Neural cell (in vitro differentiated cells): ENCODE results near the gene TBC1D5. TPM values are rescaled to one million over a fixed set of nuclear protein-coding genes. Genes with fewer than 3 reads are reported as not detected.

Experiments used
- H2AFZ ChIP-seq: fragments of 200-600, 300-800 bp; sonication (generic), shearing (Covaris generic); 2 replicates; pipeline ENCODE4 v1.6.0; 2014; ENCODE audit warnings: low read depth, mild to moderate bottlenecking, antibody characterized with exemption, low read length, moderate library complexity
- H3F3A ChIP-seq: fragments of 200-600 bp; shearing (Covaris generic); 2 replicates; pipeline ENCODE4 v1.6.1; 2016; ENCODE audit warnings: mild to moderate bottlenecking, moderate library complexity, mixed read lengths, antibody characterized with exemption, low read length; ENCODE audit not compliant: insufficient read depth, poor library complexity, severe bottlenecking
- H3K27ac ChIP-seq: fragments of 200-600, 300-800 bp; sonication (generic), shearing (Covaris generic); 2 replicates; pipeline ENCODE4 v1.5.1; 2014; ENCODE audit warnings: mild to moderate bottlenecking, low read length, moderate library complexity
- H3K27me3 ChIP-seq: fragments of 300-800, 200-600 bp; sonication (generic), shearing (Covaris generic); 2 replicates; pipeline ENCODE4 v1.6.0; 2014; ENCODE audit warnings: mild to moderate bottlenecking, low read depth, low read length, moderate library complexity; ENCODE audit not compliant: insufficient read depth
- H3K36me3 ChIP-seq: fragments of 300-800, 200-600 bp; sonication (generic), shearing (Covaris generic); 2 replicates; pipeline ENCODE4 v1.5.1; 2014; ENCODE audit warnings: mild to moderate bottlenecking, antibody characterized with exemption, low read length, moderate library complexity; ENCODE audit not compliant: insufficient read depth
- H3K4me2 ChIP-seq: fragments of 300-800, 200-600 bp; sonication (generic), shearing (Covaris generic); 2 replicates; pipeline ENCODE4 v1.6.0; 2014; ENCODE audit warnings: mild to moderate bottlenecking, low read length
- H3K4me3 ChIP-seq: fragments of 300-800, 200-600 bp; sonication (generic), shearing (Covaris generic); 2 replicates; pipeline ENCODE4 v1.5.1; 2014; ENCODE audit warnings: mild to moderate bottlenecking, low read length, moderate library complexity
- H3K79me2 ChIP-seq: fragments of 200-600 bp; shearing (Covaris generic); replicated peaks from 2 replicates; pipeline ENCODE4 v1.6.0; 2014; ENCODE audit warnings: mild to moderate bottlenecking, low read length, moderate library complexity; ENCODE audit not compliant: insufficient read depth
- H3K9ac ChIP-seq: fragments of 300-800, 200-600 bp; sonication (generic), shearing (Covaris generic); 2 replicates; pipeline ENCODE4 v1.6.1; 2016; ENCODE audit warnings: mild to moderate bottlenecking, low read length, mixed read lengths
- H3K9me2 ChIP-seq: fragments of 200-600 bp; shearing (Covaris generic); 2 replicates; pipeline ENCODE4 v1.6.1; 2016; ENCODE audit warnings: mild to moderate bottlenecking, low read length, mixed read lengths; ENCODE audit not compliant: insufficient read depth
- H3K9me3 ChIP-seq: fragments of 200-600, 300-800 bp; sonication (generic), shearing (Covaris generic); 2 replicates; pipeline ENCODE4 v1.6.1; 2016; ENCODE audit warnings: mild to moderate bottlenecking, mixed run types, low read length, moderate library complexity, mixed read lengths
- H4K20me1 ChIP-seq: fragments of 200-600 bp; shearing (Covaris generic); 2 replicates; pipeline ENCODE4 v1.6.1; 2016; ENCODE audit warnings: mild to moderate bottlenecking, mixed run types; ENCODE audit not compliant: insufficient read depth
- EP300 ChIP-seq: fragments of 450-650 bp; conservative IDR thresholded peaks from 2 replicates; pipeline ENCODE4 v1.6.1; 2014; ENCODE audit warnings: antibody characterized with exemption, mild to moderate bottlenecking, moderate library complexity; ENCODE audit not compliant: poor library complexity, severe bottlenecking
- EZH2 ChIP-seq: fragments of 200-600, 300-800 bp; shearing (Covaris generic), sonication (generic); IDR thresholded peaks from 2 replicates; pipeline ENCODE4 v1.6.1; 2014; ENCODE audit warnings: antibody characterized with exemption, low read length, borderline replicate concordance, mild to moderate bottlenecking; ENCODE audit not compliant: insufficient read depth, poor library complexity, severe bottlenecking
- MXI1 ChIP-seq: fragments of 450-650 bp; conservative IDR thresholded peaks from 2 replicates; pipeline ENCODE4 v1.6.1; 2014; ENCODE audit warnings: antibody characterized with exemption, mild to moderate bottlenecking; ENCODE audit not compliant: poor library complexity, severe bottlenecking
- POLR2AphosphoS5 ChIP-seq: IDR thresholded peaks from 2 replicates; pipeline ENCODE4 v1.6.1; 2012
- RAD21 ChIP-seq: fragments of 450-650 bp; conservative IDR thresholded peaks from 2 replicates; pipeline ENCODE4 v1.6.1; 2014; ENCODE audit warnings: antibody characterized with exemption, mild to moderate bottlenecking, moderate library complexity
- SMC3 ChIP-seq: fragments of 450-650 bp; conservative IDR thresholded peaks from 2 replicates; pipeline ENCODE4 v1.6.1; 2014; ENCODE audit warnings: antibody characterized with exemption, mild to moderate bottlenecking, moderate library complexity; ENCODE audit not compliant: poor library complexity
- TAF1 ChIP-seq: IDR thresholded peaks from 2 replicates; pipeline ENCODE4 v1.6.1; 2012; ENCODE audit warnings: low read depth
- polyA plus RNA-seq: library from polyadenylated mRNA; depleted of rRNA; stranded (reverse); fragments of >200 nt; gene quantifications from 2 replicates; pipeline ENCODE4 v1.2.3, GENCODE V29; 2014
- TF ChIP-seq, protein P1 (sequence below): IDR thresholded peaks from 2 replicates; pipeline ENCODE4 v1.6.1; 2012; ENCODE audit warnings: borderline replicate concordance
- TF ChIP-seq, protein P2 (sequence below): fragments of 450-650 bp; IDR thresholded peaks from 2 replicates; pipeline ENCODE4 v1.5.1; 2014; ENCODE audit warnings: antibody characterized with exemption, mild to moderate bottlenecking, moderate library complexity; ENCODE audit not compliant: poor library complexity, severe bottlenecking

TBC1D5 gene
- polyA plus RNA-seq, 1 donor from 2014 or later, result 28.3 TPM

DNA sequence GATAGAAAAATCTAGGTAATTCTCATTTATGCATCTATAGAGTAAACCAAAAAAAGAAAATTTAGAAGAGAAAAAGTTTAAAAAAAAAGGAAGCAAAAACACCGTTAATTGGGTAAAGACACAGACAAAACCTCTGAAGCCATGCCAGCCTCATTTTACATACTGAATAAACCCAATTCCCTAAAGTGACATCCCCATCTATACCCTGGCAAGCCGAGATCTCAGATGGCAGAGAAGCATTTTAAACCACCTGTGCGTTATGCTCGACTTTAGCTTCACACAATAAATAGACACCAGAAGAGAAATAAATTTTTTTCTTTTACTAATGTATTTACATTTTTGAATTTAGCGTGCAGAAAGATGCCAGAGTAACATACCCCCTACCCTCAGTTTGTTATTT, 475.6 kb downstream of the TBC1D5 start:
- Histone ChIP-seq H3K9me3 (no peaks in the 10 kb centered on the region), H3K27ac (no peak overlapping the region), H3K9me2 (no peaks in the 10 kb centered on the region), H3F3A (no peaks in the 10 kb centered on the region), H3K79me2 (no peaks in the 10 kb centered on the region), H3K36me3 (no peaks in the 10 kb centered on the region), H3K9ac (no peak overlapping the region), H3K27me3 (no peaks in the 10 kb centered on the region), H2AFZ (no peak overlapping the region), H4K20me1 (no peaks in the 10 kb centered on the region), H3K4me2 (no peak overlapping the region), H3K4me3 (no peak overlapping the region)
- TF ChIP-seq EP300, result no peak
- TF ChIP-seq EZH2, result no peak
- TF ChIP-seq, protein P1, sequence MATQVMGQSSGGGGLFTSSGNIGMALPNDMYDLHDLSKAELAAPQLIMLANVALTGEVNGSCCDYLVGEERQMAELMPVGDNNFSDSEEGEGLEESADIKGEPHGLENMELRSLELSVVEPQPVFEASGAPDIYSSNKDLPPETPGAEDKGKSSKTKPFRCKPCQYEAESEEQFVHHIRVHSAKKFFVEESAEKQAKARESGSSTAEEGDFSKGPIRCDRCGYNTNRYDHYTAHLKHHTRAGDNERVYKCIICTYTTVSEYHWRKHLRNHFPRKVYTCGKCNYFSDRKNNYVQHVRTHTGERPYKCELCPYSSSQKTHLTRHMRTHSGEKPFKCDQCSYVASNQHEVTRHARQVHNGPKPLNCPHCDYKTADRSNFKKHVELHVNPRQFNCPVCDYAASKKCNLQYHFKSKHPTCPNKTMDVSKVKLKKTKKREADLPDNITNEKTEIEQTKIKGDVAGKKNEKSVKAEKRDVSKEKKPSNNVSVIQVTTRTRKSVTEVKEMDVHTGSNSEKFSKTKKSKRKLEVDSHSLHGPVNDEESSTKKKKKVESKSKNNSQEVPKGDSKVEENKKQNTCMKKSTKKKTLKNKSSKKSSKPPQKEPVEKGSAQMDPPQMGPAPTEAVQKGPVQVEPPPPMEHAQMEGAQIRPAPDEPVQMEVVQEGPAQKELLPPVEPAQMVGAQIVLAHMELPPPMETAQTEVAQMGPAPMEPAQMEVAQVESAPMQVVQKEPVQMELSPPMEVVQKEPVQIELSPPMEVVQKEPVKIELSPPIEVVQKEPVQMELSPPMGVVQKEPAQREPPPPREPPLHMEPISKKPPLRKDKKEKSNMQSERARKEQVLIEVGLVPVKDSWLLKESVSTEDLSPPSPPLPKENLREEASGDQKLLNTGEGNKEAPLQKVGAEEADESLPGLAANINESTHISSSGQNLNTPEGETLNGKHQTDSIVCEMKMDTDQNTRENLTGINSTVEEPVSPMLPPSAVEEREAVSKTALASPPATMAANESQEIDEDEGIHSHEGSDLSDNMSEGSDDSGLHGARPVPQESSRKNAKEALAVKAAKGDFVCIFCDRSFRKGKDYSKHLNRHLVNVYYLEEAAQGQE, result no peak
- TF ChIP-seq POLR2AphosphoS5, result no peak
- TF ChIP-seq RAD21, result no peak

DNA sequence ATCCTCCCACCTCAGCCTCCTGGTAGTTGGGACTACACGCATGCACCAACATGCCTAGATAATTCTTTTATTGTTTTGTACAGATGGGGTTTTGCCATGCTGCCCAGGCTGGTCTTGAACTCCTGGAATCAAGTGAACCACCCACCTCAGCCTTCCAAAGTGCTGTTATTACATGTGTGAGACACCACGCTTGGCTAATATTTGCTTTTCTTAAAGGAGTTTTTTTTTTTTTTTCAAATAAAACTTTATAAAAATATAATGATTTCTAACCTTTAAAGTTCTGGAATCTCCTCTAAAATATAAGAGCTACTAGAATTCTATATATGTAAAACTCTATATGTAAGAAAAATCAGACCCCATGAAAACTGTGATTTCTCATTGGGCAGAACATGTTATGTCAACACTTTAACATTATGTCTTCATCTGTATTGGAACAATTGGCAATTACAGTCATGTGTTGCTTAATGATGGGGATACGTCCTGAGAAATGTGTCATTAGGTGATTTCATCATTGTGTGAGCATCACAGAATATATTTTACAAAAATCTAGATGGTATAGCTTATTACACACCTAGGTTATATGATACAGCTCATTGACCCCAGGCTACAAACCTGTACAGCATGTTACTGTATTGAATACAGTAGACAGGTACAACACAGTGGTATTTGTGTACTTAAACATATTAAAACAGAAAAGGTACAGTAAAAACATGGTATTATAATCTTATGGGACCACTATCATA, 480.6 kb downstream of the TBC1D5 start:
- Histone ChIP-seq H3K27me3 (no peaks in the 10 kb centered on the region), H3K79me2 (no peaks in the 10 kb centered on the region), H3K9me2 (no peaks in the 10 kb centered on the region), H4K20me1 (no peaks in the 10 kb centered on the region), H2AFZ (no peak overlapping the region), H3K36me3 (no peaks in the 10 kb centered on the region), H3K27ac (peak overlapping the region; percentile 87), H3K4me3 (no peak overlapping the region), H3F3A (peaks cover 4% of the 10 kb centered on the region), H3K9ac (no peak overlapping the region), H3K4me2 (no peak overlapping the region), H3K9me3 (no peaks in the 10 kb centered on the region)
- TF ChIP-seq, protein P1, result no peak
- TF ChIP-seq TAF1 (no peak), EP300 (no peak), RAD21 (no peak), POLR2AphosphoS5 (no peak), MXI1 (no peak), SMC3 (no peak), EZH2 (no peak)
- TF ChIP-seq, protein P2, sequence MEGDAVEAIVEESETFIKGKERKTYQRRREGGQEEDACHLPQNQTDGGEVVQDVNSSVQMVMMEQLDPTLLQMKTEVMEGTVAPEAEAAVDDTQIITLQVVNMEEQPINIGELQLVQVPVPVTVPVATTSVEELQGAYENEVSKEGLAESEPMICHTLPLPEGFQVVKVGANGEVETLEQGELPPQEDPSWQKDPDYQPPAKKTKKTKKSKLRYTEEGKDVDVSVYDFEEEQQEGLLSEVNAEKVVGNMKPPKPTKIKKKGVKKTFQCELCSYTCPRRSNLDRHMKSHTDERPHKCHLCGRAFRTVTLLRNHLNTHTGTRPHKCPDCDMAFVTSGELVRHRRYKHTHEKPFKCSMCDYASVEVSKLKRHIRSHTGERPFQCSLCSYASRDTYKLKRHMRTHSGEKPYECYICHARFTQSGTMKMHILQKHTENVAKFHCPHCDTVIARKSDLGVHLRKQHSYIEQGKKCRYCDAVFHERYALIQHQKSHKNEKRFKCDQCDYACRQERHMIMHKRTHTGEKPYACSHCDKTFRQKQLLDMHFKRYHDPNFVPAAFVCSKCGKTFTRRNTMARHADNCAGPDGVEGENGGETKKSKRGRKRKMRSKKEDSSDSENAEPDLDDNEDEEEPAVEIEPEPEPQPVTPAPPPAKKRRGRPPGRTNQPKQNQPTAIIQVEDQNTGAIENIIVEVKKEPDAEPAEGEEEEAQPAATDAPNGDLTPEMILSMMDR, result no peak
